Retina (tissue), 1 donor: ENCODE measurements around the gene SSH2.

ENCODE experiments used
- DNase-seq: peaks from one replicate; pipeline ENCODE4 v3.0.0-alpha.2; 2016

Gene SSH2

GRCh38 chr17:29620271-29620670 is 309.8 kb downstream of the SSH2 start:
- no peak for DNase-seq

- DNase-seq = peak; percentile 19
Observed at GRCh38 chr17:29619251-29619650, 310.8 kb downstream of the SSH2 start.

- DNase-seq = no peak
Observed at GRCh38 chr17:29618272-29619065, 311.6 kb downstream of the SSH2 start.

- peak; percentile 64 for DNase-seq
Observed at GRCh38 chr17:29617481-29618271, 312.4 kb downstream of the SSH2 start.

DNA sequence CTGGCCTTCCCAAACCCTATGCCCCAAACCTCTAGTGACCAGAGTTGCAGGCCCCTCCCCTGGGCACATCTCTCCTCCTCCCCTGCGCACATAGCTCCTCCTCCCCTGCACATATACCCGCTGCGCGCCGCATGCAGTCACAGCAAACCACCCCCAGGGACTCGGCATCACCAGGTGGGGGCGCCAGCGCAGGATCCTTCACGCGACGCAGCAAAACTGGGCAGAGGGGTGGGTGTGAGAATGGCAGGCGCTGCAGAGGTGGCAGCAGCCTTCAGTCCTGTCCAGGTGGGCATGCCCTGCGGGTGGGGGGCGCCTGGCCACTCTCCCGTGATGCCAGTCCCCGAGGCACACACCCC is 312.9 kb downstream of the SSH2 start:
- DNase-seq = peak; percentile 78

DNA sequence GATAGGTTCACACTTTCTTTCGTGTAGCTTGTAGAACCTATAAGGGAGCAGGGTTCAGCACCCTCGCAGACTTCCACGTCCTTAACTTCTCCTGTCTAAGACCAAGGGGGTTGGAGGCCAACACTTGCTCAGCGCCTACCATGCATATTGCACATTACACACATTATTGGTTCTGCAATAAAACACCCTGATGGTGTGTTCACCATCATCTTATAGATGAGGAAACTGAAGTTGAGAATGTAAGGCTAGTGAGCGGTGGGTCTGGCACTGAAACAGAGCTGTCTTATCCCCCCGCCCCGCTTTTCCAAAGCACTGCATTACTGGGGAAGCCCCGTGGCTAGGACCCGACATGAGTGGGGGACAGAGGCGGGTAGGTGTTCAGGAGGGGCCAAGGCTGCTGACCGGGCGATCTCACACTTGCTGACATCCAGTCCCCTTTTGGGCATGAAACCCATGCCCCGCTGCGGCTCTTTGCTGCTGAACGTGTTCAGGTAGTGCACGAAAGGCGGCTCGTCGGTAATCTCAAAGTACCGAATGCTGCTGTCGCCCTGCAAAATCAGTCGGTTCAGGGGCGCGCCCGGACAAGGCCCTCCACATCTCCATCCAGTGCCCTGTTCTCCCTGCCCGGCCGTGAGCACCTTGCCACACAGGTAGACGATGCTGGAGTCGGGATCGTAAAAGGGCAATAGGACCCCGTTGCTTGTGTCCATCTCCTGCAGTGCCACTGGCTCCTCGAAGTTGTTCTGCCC is 313.6 kb downstream of the SSH2 start:
- DNase-seq = peak; percentile 44

GRCh38 chr17:29615492-29616299 is 314.3 kb downstream of the SSH2 start:
- peak; percentile 88 for DNase-seq

GRCh38 chr17:29615048-29615385 is 315.0 kb downstream of the SSH2 start:
- no peak for DNase-seq

DNA sequence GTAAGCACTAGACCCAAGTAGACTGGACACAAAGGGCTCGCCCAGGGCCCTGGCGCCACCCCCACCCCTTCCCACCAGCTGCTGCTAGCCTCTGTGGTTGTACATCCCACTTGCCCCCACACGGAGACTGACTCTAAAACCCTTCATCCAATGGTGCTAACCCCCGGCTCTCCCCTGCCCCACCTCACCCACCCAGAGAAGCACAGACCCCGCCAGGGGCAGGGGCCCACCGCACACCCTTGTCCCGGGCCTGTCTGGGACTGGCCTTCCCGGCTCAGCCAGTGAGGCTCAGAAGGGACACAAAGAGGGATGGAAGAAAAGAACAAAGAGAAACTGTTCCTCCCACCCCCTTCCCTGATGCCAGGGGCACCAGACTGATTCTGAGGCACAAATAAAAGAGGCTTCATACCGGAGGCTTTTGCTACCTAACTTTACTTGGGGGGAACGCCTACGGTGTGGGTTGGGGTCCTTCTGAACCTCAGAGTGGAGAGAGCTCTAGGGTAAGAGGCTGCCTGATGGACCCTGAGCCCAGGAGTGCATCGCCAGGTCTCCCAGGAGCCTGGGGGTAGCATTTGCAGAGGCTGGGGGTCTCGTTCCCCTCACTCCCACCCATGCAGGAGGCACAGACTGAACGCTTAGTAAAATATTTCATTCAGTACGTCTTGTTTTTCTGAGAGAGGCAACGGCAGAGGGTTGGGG is 315.5 kb downstream of the SSH2 start:
- DNase-seq = peak; percentile 55

DNA sequence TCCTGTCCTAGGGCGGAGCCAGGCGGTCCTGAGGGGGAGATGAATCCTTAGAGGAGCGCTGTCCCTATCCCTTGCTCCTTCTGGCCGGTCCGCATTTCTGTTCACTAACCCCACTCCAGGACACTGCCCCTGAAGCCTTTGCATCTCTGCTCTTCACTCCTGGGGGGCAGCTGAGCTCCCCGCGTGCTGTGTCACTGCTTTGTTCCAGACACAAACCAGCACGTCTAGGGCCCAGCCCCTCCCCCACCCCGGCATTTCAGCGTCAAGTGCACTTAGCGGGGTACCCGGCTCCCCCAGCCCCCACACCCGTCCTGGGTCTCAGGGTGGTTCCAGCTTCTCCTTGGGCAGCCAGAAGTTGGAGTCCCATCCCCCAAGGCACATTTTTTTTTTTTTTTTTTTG is 316.2 kb downstream of the SSH2 start:
- no peak for DNase-seq

DNA sequence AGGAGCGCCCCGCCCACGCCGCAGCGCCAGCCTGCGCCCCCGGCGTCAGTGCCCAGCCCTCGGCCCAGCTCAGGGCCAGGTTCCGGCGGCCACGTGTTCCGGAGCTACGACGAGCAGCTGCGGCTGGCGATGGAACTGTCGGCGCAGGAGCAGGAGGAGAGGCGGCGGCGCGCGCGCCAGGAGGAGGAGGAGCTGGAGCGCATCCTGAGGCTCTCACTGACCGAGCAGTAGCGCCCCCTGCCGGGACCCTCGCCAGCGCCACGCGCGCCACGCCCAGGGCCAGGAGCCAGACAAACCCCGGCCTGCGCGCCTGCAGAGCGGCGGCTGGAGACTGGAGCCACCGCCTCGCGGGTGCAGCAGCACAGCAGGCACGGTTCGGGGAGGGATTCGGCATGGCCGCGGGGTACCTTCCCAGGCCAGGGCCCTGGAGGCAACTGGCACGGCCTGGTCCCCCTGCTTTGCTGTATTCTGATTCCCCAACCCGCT is 316.6 kb downstream of the SSH2 start:
- DNase-seq = peak; percentile 97

DNA sequence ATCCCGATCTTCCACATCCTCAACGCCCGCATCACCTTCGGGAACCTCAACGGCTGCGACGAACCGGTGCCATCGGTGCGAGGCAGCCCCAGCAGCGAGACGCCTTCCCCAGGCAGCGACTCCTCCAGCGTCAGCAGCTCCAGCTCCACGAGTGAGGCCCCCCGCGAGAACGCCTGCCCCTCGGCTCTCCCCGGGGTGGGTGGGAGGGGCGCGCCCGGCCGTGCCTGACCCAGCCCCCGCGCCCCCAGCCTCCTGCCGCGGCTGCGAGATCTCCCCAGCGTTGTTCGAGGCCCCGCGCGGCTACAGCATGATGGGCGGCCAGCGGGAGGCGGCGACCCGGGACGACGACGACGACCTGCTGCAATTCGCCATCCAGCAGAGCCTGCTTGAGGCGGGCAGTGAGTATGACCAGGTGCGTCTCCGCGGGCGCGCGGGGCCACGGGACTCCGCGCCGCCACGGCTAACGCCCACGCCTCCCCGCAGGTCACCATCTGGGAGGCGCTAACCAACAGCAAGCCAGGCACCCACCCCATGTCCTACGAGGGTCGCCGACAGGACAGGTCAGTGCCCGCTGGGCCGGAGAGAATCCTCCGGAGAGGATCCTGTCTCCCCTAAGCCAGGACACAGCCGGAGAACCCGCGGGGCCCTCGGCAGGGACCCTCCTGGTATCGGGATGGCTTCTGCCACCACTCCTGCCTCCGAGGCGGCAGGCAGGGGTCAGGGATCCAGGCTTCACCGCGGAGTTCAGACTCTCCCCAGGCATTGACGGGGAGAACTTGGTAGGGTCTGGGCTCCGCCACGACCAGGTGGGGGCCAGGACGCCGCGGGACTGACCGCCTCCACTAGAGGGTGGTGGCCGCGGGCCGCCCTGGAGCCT is 317.4 kb downstream of the SSH2 start:
- DNase-seq = peak; percentile 61

DNA sequence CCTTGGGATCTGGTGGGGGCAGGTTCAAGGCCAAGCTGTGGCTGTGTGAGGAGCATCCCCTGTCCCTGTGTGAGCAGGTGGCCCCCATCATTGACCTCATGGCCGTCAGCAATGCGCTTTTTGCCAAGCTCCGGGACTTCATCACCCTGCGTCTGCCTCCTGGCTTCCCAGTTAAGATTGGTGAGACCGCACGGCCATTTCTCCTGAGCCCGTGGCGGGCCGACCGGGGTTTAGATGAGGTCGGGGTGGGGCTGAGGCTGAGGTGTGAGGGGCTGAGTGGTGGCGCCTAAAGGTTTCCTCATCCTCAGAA is 318.0 kb downstream of the SSH2 start:
- DNase-seq = no peak

- DNase-seq = no peak
Observed at GRCh38 chr17:29611351-29612093, 318.5 kb downstream of the SSH2 start.

GRCh38 chr17:29610395-29610794 is 319.6 kb downstream of the SSH2 start:
- DNase-seq = no peak

GRCh38 chr17:29608986-29609385 is 321.0 kb downstream of the SSH2 start:
- no peak for DNase-seq

DNA sequence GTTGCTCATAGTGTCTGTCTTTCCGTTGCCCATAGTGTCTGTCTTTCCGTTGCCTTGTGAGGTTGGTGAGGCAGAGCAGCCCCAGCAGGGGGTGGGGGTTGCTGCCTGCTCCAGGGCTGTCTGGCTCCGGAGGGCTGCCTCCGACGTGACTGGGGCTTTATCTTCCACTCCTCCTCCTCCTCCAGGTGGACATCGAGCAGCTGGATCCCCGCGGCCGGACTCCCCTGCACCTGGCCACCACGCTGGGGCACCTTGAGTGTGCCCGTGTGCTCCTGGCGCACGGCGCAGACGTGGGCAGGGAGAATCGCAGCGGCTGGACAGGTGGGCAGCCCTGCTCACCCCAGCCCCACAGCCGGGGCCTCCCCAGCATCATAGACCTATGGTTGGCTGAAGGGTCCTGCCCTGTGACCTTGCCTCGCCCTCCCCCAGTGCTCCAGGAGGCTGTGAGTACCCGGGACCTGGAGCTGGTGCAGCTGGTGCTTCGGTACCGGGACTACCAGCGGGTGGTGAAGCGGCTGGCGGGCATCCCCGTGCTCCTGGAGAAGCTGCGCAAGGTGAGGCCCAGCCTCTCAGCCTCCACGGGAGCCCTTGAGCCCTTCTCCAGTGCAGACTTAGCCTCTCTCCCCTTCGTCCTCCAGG is 322.4 kb downstream of the SSH2 start:
- DNase-seq = no peak

- no peak for DNase-seq
Observed at GRCh38 chr17:29603109-29603674, 326.8 kb downstream of the SSH2 start.

GRCh38 chr17:29597361-29598172 is 332.5 kb downstream of the SSH2 start:
- peak; percentile 56 for DNase-seq
